NCI-H460 (cell line): ENCODE data around the gene CC2D2B. TPM values are rescaled to one million over a fixed set of nuclear protein-coding genes. Genes with fewer than 3 reads are reported as not detected.
"Not testable (repeated sequence)": the region's sequence is repeated elsewhere in the genome, so short reads cannot be mapped to it uniquely, and the experiment has no call there.

Experiments used
- DNase-seq: peaks from one replicate; pipeline ENCODE4 v3.0.0-alpha.2; 2016; ENCODE audit warnings: low read depth; ENCODE audit errors: extremely low read depth
- polyA plus RNA-seq: library from polyadenylated mRNA; depleted of rRNA; stranded (reverse); fragments of >200 nt; gene quantifications from 2 replicates; pipeline ENCODE4 v1.2.3, GENCODE V29; 2014; cell fraction: nucleus; rRNA removed
- total RNA-seq: library from RNA; depleted of rRNA; stranded (reverse); fragments of >200 nt; shearing (Covaris generic); gene quantifications from 2 replicates; pipeline ENCODE4 v1.2.3, GENCODE V29; 2014; rRNA removed

Gene CC2D2B, protein sequence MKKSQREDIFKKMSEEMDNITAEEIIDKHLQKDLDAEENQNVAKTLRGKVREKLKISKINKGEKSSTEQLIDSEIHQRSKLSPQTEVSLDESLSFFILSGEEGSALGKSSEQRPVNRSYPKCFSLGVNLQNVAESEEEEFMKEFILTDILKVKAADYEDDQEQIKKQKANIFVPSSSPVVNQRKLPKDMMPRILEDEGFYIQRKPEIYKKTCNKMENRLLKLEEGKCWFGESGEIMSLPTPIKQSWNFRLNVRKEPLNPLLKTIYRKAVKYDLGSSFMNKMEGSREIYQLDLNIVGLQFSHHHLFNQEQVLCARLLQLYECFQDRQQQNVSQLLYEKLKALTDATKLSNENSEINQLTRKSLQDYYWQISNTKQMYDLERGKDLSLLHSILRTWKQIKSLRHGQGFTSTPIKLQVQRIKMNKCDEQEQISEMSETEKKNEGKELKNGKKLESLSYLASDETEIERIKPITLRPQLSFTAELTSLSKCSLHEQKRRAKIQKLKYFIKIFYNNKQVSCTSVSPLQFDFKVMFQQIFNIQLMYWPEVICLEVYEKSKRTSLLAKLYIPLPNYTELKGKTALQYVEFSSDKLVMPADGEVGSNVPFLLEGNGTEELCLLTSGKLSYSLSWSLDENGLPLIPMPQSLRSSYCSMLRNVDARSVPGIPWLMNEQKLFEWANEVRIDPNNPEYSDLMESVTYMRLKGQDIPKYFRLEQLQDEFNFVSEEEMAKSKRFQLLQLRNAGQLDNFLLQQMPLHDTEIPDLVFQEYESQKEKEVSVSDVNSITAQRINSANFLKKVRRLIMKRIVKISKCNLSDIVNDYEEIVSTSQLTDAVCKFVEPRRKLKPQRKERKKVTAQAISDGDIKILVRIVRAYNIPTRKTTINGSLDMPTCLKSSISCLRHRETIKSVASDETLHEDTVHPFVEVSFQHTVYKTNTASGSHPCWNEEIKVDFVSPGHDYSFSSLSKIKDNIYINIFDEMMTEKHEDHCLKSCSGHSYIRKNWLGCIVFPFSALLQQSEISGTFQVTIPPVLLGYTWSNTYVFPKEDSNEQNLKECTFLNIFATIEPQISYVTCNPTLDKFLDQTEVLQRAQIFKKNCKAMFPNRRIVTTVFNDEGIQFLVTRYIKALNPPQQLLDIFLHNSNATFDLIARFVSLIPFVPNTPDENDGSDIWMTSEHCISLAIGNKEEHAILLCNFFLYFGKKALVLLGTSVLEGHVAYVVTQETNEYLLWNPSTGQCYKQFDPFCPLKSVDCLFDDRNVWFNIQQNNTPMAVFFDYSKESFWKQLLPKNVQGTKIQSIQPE (N-terminal part only)
- not detected in 2 replicates for total RNA-seq
- polyA plus RNA-seq: not detected in 2 replicates

DNA sequence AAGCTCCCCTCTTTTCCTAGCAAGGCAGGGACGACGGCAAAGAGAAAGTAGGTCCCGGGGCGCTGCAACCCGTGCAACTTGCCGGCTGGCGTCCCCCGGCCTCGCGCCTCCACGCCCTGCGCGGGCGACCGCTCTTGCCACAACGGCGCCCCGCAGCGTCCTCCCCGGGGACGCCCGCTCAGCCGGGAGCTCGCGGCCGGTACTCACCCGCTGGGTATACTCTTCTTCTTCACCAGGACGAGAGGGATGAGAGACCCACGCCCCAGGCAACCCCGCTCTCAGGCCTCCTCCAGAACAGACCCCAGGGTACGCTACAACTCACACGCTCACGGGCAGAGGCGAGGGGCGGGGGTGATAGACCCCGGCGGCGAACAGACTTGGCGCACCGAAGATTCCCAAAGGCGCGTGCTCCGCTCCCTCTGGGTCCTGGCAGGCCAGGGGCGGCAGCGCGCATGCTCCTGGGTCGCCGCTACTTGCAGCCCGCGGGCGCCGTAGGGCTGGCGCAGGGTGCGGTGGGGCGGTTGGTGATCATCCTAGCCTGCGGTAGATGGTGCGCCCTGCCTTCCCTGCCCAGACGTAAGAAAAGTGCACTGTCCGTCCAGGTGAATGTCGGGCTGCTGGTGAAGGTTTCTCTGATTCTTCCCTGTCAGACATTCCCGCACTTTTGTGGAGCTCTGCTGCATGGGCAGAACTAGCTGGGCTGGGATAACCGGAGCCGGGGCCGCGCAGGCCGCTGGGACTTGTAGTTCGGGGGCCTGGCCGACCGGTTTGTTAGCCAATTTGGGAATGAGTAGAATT lies at the start of gene CC2D2B:
Gene CC2D2B, plus strand, starts transcription at position 520 of the 798 bp plus-strand sequence. CDS start 3,349 bp downstream, outside the sequence.
- DNase-seq: peak; percentile 77

DNA sequence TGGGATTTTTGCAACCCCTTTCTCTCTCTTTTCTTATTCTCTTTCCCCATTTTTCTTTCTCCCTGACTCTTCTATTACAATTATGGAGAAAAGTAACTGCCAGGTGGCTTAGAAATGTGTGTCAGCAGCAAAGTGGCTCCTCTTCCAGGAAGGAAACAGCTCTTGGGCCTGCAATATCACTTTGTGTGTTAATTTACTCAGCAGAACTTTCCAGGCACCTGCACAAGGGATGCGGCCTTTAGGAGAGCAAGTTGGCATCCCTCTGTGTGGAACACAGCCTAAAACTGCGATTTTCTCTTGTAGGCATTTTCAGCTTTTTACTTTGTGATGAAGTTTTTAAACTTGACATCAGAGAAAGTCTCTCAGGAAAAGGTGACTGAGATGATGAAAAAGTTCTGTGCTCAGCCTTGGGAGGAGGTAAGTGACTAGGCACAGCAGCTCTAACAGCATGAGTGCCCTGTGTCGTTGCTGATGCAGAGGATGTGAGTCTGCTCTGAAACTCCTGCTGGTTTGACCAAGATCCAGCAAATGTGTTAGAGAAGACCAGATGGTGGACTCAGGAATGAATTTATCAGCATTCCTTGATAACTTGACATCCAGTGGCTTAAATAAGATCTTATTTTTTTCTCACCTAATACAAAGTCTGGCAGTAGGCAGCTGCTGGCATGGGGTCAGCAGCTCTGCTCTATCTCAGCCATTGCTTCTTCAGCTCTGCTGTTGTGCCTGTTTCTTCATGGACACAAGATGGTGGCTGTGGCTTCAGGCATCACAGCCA lies 47.4 kb upstream of the CC2D2B start:
- DNase-seq: no peak

DNA sequence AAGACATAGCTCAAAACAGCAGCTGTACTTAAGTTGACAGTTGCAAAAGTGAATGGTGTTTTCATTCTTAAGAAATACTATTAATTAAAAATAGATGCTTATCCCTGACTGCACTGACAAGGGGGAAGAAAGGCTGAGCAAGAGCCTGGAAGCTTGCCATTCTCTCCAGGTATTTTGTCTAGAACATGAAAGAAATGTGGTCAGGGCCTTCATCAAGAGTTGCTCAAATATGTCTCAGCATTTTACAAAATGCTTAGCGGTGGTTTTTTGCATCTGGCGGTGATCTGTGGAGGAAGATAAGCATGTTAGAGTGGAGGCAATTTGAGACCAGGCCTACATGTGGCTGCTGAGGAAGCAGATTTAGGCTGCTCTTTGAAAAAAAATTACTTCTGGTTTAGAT lies 46.4 kb upstream of the CC2D2B start:
- DNase-seq: no peak

DNA sequence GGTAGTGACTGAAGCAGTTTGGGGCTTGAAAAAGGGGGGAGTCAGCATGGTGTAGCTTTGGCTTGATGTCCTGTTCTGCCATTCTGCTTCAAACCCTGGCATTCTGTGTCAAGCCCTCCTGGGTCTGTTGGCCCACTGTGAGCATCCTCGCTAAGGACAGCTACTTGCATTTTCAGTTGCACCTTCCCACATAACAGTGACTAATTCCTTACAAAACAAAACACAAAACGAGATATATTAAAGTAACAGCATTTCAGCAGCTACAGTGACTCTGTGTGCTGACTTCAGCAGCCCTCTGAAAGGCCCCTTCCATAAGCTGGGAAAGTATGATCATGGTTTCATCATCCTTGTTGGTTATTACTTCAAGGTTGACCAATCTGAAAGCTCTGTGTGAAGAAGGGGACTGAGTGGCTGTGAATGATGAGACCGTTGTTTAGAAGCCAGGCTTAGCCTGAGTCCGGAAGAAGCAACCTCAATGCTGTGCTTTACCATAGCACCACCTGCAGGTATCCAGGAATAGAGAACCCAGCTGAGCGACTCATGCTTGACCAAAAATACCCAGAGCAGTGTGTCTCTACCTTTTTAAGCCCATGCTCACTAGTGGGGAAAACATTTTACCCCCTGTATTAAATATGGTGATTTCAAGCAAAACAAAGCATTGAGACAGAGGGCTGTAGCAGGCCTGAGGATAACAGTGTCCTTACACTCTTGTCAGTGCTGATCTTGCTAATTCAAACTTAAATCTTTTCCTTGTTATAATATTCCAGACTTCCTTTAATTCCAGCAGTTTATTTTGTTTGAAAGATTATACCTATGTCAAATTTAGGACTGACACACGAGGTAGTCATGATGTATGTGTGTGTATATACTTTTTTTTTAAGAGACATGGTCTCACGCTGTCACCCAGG lies 42.6 kb upstream of the CC2D2B start:
- DNase-seq: peak; percentile 42

DNA sequence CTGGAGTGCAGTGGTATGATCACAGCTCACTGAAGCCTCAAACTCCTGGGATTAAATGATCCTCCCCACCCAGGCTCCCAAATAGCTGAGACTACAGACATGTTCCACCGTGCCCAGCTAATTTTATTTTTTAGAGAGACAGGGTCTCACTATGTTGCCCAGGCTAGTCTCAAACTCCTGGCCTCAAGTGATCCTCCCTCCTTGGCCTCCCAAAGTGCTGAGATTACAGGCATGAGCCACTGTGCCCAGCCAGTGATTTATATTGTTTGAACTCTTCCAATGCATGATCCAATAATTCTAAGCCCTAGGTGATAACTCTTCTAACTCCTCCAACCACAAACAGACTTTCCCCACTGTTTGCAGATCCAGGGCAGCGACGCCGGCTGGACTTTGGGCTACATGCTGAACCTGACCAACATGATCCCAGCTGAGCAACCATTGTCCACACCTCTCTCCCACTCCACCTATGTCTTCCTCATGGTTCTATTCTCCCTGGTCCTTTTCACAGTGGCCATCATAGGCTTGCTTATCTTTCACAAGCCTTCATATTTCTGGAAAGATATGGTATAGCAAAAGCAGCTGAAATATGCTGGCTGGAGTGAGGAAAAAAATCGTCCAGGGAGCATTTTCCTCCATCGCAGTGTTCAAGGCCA lies 41.8 kb upstream of the CC2D2B start:
- no peak for DNase-seq

DNA sequence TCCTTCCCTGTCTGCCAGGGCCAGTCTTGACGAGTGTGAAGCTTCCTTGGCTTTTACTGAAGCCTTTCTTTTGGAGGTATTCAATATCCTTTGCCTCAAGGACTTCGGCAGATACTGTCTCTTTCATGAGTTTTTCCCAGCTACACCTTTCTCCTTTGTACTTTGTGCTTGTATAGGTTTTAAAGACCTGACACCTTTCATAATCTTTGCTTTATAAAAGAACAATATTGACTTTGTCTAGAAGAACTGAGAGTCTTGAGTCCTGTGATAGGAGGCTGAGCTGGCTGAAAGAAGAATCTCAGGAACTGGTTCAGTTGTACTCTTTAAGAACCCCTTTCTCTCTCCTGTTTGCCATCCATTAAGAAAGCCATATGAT lies 41.3 kb upstream of the CC2D2B start:
- DNase-seq: no peak

DNA sequence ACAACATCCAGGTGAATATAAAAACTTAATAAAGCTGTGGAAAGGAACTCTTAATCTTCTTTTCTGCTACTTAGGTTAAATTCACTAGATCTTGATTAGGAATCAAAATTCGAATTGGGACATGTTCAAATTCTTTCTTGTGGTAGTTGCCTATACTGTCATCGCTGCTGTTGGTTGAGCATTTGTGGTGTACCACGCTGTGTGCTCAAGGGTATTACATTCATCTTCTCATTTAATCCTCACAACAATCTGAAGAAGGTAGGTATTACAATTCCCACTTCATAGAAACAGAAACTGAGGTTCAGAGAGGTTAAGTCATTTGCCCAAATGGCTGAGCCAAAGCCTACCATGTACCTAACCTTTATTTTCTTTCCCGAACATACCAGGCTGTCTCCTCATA lies 39.9 kb upstream of the CC2D2B start:
- no peak for DNase-seq

DNA sequence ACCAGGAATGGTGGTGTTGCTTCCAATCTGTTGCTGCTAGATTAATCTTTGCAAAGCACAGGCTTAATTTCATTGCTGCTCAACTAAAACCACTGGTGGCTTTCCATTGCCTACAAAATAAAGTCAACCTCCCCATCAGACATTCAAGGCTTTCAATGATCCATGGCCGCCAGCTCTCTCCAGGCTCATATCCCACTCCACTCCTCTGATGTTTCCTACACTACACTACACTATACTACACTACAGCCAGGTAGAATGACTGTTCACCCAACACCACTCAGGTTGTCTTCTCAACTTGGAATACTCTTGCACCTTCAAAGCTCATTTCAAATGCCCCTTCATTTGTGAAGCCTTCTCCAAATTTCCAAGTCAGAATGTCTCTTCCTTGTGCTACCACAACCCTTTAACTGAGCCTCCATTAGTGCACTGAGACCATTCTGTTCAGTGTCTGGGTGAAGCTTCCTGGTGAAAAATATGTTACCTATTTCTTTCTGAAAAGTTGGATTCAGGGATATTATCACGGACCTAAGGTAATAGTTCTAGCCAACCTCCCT lies 35.5 kb upstream of the CC2D2B start:
- DNase-seq: no peak

DNA sequence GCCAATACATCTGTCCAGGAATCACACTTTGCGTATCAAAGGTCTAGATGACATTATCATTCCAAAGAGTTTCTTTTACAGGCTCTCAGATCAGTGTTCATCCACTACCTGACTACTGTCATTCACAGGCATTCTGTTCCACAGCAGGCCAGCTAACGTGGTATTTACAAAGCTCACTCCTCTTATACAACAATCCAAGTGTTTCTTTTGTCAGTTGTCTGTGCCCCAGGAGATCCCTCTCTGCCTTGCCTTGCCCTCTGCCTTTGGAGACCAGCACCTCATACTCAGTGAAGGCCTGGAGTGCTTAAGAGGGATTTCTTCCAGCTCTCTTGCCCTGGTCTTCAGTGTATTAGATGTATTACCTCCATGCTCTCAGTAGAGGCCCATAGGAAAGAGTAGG lies 34.6 kb upstream of the CC2D2B start:
- no peak for DNase-seq

DNA sequence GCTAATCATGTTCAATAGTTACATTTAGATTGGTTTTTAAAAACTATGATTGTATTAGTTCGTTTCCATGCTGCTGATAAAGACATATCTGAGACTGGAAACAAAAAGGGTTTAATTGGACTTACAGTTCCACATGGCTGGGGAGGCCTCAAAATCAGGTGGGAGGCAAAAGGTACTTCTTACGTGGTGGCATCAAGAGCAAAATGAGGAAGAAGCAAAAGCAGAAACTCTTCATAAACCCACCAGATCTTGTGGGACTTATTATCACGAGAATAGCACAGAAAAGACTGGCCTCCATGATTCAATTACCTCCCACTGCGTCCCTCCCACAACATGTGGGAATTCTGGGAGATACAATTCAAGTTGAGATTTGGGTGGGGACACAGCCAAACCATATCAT lies 34.1 kb upstream of the CC2D2B start:
- DNase-seq: no peak

DNA sequence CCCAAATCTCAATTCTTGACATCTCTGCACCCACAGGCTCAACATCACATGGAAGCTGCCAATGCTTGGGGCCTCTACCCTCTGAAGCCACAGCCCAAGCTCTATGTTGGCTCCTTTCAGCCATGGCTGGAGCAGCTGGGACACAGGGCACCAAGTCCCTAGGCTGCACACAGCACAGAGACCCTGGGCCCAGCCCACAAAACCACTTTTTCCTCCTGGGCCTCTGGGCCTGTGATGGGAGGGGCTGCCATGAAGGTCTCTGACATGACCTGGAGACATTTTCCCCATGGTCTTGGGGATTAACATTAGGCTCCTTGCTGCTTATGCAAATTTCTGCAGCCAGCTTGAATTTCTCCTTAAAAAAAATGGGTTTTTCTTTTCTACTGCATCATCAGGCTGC lies 33.0 kb upstream of the CC2D2B start:
- DNase-seq: not testable (repeated sequence)

DNA sequence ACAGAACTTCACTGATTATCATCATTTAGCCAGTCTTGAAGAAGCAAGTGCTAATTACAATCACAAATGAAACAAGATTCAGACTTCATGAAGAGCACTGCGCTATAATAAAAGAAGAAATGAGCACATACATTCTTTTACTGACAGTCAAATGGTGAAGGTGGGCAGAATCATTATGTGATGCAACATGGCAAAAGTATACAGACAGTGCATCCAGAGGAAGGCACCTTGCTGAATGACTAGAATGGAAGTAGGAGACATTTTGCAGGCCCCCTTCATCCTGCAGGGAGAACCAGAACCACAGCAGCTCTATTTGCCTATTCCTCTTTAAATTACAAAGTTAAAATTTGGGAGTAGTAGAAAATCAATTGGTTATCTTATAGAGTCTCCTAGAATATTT lies 31.0 kb upstream of the CC2D2B start:
- no peak for DNase-seq

DNA sequence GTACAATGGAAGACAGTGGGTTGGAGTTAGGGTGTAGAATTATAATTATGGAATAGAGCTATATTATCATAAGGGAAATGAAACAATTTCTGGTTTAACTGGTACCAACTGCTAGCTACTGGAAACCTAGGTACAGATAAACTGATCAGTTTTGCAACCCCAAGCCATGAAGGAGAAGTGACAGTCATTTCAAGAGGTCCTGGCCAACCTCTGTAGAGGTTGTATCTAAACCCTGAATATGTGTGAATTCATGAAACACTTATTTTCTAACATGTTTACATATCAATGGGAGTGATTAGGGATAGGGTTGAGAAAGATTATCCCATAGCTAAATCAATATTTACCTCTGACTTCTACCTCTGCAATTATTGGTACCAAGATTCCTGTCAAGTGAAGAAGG lies 29.9 kb upstream of the CC2D2B start:
- no peak for DNase-seq

DNA sequence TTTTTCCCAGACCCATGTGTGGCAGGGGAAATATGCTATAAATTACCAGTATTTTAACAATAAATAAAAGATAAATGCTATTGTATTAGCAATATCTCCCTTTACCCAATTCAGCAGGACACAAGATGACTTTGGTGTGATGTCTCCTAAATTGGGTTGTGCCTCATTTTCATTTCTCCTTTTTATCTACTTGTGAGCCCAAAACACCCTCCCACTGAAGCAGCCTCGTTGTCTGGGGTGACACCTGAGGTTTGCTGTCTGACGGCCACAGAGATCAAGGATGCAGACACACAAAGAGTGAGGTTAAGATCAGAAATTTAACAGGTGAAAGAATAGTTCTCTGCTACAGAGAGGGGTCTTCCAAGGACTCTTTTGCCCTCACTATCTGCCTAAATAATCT lies 27.1 kb upstream of the CC2D2B start:
- DNase-seq: no peak

DNA sequence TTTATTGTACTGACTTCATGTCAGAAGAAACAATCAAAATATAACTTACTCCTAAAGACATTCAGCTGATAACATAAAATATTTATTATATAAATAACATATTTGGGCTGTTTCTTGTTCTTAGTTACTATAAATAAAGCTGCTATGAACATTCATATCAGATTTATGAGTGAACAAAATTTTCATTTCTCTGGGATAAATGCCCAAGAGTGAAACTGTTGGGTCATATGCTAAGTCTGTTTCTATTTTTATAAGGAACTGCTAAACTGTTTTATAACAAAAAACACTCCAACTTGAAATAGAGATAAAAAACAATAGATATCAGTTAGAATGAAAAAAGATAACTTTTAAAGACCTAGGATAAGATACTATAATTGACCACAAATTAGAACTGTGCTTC lies 26.5 kb upstream of the CC2D2B start:
- no peak for DNase-seq

DNA sequence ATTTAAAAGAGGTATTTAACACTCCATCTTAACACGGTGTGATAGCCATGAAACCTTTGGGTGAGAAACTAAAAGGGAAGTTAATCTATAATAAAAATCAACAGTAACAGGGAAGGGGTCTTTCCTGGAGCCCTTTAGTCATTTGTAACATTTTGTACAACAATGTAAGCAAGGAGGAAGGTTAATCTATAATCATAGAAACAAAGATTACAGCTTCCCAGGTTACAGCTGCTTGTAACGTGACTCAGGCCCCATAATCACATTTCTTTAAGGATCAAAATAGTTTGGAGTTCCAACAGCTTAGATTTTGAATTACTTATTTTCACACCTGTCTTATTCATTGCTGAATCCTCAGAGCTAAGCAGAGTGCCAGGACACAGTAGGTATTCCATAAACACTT lies 17.9 kb upstream of the CC2D2B start:
- DNase-seq: no peak

DNA sequence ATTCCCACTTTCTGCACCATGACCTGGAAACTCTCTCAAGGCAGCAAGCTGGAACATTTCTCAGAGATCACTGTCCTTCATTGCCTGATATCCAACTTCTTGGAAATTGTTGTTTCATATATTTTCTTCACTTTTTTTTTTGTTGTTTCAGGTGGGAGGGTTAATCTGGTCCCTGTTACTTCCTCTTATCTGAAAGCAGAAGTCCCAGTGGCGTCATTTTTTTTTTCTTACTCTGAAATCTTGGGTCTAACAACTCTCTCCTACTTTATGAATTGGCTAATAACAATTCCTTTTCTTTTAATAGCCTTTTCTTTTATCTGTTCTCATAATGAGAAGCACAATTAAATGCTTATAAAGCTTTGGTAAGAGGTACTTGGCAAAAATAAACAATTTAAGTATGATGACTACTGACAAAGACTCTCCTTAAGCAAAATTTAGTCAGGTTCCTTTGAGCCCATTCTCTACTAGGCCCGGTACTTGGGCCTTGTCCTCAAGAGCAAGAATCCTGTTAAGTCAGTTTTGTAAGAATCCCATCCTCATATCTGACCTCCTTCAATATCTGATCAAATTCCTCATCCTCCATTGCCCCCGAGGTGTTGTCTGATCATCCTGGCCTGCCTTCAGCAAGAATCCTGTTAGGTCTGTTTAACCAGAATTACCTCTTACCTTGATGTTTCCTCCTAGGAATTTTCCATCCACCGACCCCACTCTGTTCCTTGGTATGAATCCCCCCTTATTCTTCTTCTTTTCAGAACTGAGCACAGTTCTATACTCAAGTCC lies 11.5 kb upstream of the CC2D2B start:
- no peak for DNase-seq
